Subcutaneous abdominal adipose tissue (tissue), 5 donors: ENCODE data around the gene FKBP8.
A peak's percentile ranks its signal among the peaks of the same experiment; 100 is the strongest.

Source experiments
- H3K27ac ChIP-seq: one replicate; pipeline ENCODE4 v1.7.0; 2013; ENCODE audit warnings: low read depth, mild to moderate bottlenecking, inconsistent platforms, low read length, moderate library complexity
- H3K27me3 ChIP-seq, 5 donors: one replicate each; pipeline ENCODE4 v1.7.0; 2013; ENCODE audit warnings: low read length in 5 of 5, inconsistent platforms in 1 of 5; ENCODE audit not compliant: control insufficient read depth in 5 of 5, insufficient read depth in 4 of 5
- H3K36me3 ChIP-seq, 5 donors: one replicate each; pipeline ENCODE4 v1.7.0; 2013; ENCODE audit warnings: low read length in 5 of 5; ENCODE audit not compliant: control insufficient read depth in 5 of 5, insufficient read depth in 5 of 5
- H3K4me1 ChIP-seq, 5 donors: one replicate each; pipeline ENCODE4 v1.7.0; 2013; ENCODE audit warnings: low read length in 5 of 5, mild to moderate bottlenecking in 3 of 5, moderate library complexity in 1 of 5; ENCODE audit not compliant: control insufficient read depth in 5 of 5, insufficient read depth in 5 of 5
- H3K4me3 ChIP-seq, 5 donors: one replicate each; pipeline ENCODE4 v1.7.0; 2013; ENCODE audit warnings: low read length in 5 of 5, low read depth in 1 of 5
- H3K9ac ChIP-seq, 5 donors: one replicate each; pipeline ENCODE4 v1.7.0; 2013; ENCODE audit warnings: low read length in 5 of 5, mild to moderate bottlenecking in 4 of 5, moderate library complexity in 3 of 5
- H3K9me3 ChIP-seq, 5 donors: one replicate each; pipeline ENCODE4 v1.7.0; 2013; ENCODE audit warnings: low read length in 5 of 5; ENCODE audit not compliant: control insufficient read depth in 5 of 5
- donor health status: healthy.
- donor health status: healthy.
- donor health status: healthy.
- donor health status: healthy.
- donor health status: healthy.

FKBP8 gene

GRCh38 chr19:18496167-18496979 is 47.0 kb downstream of the FKBP8 start:
- Histone ChIP-seq H3K36me3 (no peaks in the 10 kb centered on the region), H3K9ac (no peak overlapping the region), H3K9me3 (no peaks in the 10 kb centered on the region), H3K4me1 (peaks cover 5 to 81% (median 55%) of the 10 kb centered on the region in 5 donors), H3K27ac (no peak overlapping the region), H3K27me3 (no peaks in the 10 kb centered on the region), H3K4me3 (no peak overlapping the region)

GRCh38 chr19:18495204-18495911 is 48.0 kb downstream of the FKBP8 start:
- no peak overlapping the region for H3K27ac ChIP-seq
- H3K9ac ChIP-seq, result no peak overlapping the region

GRCh38 chr19:18494267-18494607 is 49.1 kb downstream of the FKBP8 start:
- Histone ChIP-seq H3K4me1 (peaks cover 0 to 68% (median 38%) of the 10 kb centered on the region in 5 donors), H3K27ac (no peak overlapping the region), H3K9ac (no peak overlapping the region), H3K27me3 (no peaks in the 10 kb centered on the region), H3K4me3 (no peak overlapping the region), H3K9me3 (no peaks in the 10 kb centered on the region), H3K36me3 (no peaks in the 10 kb centered on the region)

More at GRCh38 chr19:18495204-18495911, 48.0 kb downstream of the FKBP8 start:
- no peaks in the 10 kb centered on the region for H3K36me3 ChIP-seq
- no peak overlapping the region for H3K4me3 ChIP-seq
- H3K9me3 ChIP-seq, result no peaks in the 10 kb centered on the region
- peaks cover 0 to 71% (median 45%) of the 10 kb centered on the region in 5 donors for H3K4me1 ChIP-seq
- no peaks in the 10 kb centered on the region for H3K27me3 ChIP-seq

- Histone ChIP-seq H3K9ac (peak overlapping the region in 1 of 5 donors; percentile 17), H3K27me3 (no peaks in the 10 kb centered on the region), H3K36me3 (no peaks in the 10 kb centered on the region), H3K27ac (no peak overlapping the region), H3K4me3 (no peak overlapping the region), H3K9me3 (no peaks in the 10 kb centered on the region), H3K4me1 (peaks cover 0 to 65% (median 38%) of the 10 kb centered on the region in 5 donors)
These were observed 49.7 kb downstream of the FKBP8 start for GRCh38 chr19:18493440-18494266.

- no peaks in the 10 kb centered on the region for H3K27me3 ChIP-seq
- H3K27ac ChIP-seq, result no peak overlapping the region
These were observed 51.1 kb downstream of the FKBP8 start for GRCh38 chr19:18491995-18492953.

GRCh38 chr19:18490728-18491127 is 52.6 kb downstream of the FKBP8 start:
- Histone ChIP-seq H3K4me1 (peaks cover 0 to 74% (median 50%) of the 10 kb centered on the region in 5 donors), H3K9ac (no peak overlapping the region), H3K27ac (no peak overlapping the region)

More at GRCh38 chr19:18491995-18492953, 51.1 kb downstream of the FKBP8 start:
- Histone ChIP-seq H3K9ac (no peak overlapping the region), H3K36me3 (no peaks in the 10 kb centered on the region), H3K4me3 (no peak overlapping the region), H3K4me1 (peaks cover 0 to 71% (median 44%) of the 10 kb centered on the region in 5 donors), H3K9me3 (no peaks in the 10 kb centered on the region)

GRCh38 chr19:18489627-18490184 is 53.7 kb downstream of the FKBP8 start:
- H3K4me1 ChIP-seq, result peaks cover 0 to 72% (median 46%) of the 10 kb centered on the region in 5 donors
- H3K27ac ChIP-seq, result no peak overlapping the region

More at GRCh38 chr19:18490728-18491127, 52.6 kb downstream of the FKBP8 start:
- no peak overlapping the region for H3K4me3 ChIP-seq
- no peaks in the 10 kb centered on the region for H3K36me3 ChIP-seq
- H3K9me3 ChIP-seq, result no peaks in the 10 kb centered on the region
- no peaks in the 10 kb centered on the region for H3K27me3 ChIP-seq

GRCh38 chr19:18488838-18489626 is 54.3 kb downstream of the FKBP8 start:
- Histone ChIP-seq H3K4me1 (peaks cover 0 to 66% (median 41%) of the 10 kb centered on the region in 5 donors), H3K4me3 (no peak overlapping the region), H3K27me3 (no peaks in the 10 kb centered on the region), H3K36me3 (no peaks in the 10 kb centered on the region), H3K9me3 (no peaks in the 10 kb centered on the region), H3K9ac (no peak overlapping the region), H3K27ac (no peak overlapping the region)

More at GRCh38 chr19:18489627-18490184, 53.7 kb downstream of the FKBP8 start:
- Histone ChIP-seq H3K9ac (no peak overlapping the region), H3K4me3 (no peak overlapping the region), H3K9me3 (no peaks in the 10 kb centered on the region), H3K27me3 (no peaks in the 10 kb centered on the region), H3K36me3 (no peaks in the 10 kb centered on the region)
